ENCODE data around the gene GIMAP1. TPM values are rescaled to one million over a fixed set of nuclear protein-coding genes. Genes with fewer than 3 reads are reported as not detected.
A peak's percentile ranks its signal among the peaks of the same experiment; 100 is the strongest.

GIMAP1 gene
- total RNA-seq, 6 donors from 2014 or later = 8.4 to 13.5 (median 12.1) TPM

DNA sequence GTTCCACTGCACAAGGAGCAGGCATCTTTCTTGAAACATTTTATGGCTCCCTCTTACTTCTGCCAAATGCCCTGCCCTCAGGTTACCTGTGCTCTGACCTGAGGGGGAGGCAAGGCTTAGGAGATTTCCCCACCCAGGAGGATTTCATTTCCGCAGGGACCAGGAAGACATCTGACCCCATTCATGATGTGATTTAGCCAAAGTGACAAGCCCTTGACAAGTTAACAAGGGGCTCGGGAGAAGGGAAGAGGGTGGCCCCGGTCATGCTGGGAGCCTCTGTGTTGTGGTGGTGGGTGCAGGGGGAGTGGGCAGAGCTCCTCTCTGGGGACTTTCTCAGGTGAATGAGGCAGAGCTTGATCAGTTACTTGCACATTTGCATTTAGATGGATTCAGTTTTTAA lies 39.8 kb downstream of the GIMAP1 start:
- no peak for TF ChIP-seq POLR2AphosphoS5 (IDR thresholded peaks at IDR 0.05)
- no peak for TF ChIP-seq EP300 (IDR thresholded peaks at IDR 0.05)
- TF ChIP-seq POLR2A (IDR thresholded peaks at IDR 0.05) = no peak
- no peak for TF ChIP-seq CTCF (IDR thresholded peaks at IDR 0.05)
- no peaks in the 10 kb centered on the region for H3K27me3 ChIP-seq
- peak overlapping the region; percentile 53 to 68 (median 55) for H3K27ac ChIP-seq
- DNase-seq = no peak
- no peaks in the 10 kb centered on the region for H3K36me3 ChIP-seq
- H3K9me3 ChIP-seq = no peaks in the 10 kb centered on the region
- peaks cover 11 to 24% (median 19%) of the 10 kb centered on the region in 4 donors for H3K4me1 ChIP-seq
- no peak overlapping the region for H3K4me3 ChIP-seq
- 64 to 76% methylated on average over 3 of the region's 3 CpGs for WGBS, 2 donors
- peak in 1 of 2 donors; percentile 19 for ATAC-seq (ENCODE audit: low FRiP score in 2 of 2)

GRCh38 chr7:150756858-150757257 lies 40.4 kb downstream of the GIMAP1 start:
- Histone ChIP-seq H3K4me3 (no peak overlapping the region), H3K27ac (peak overlapping the region in 1 of 4 donors; percentile 54), H3K9me3 (no peaks in the 10 kb centered on the region), H3K4me1 (peaks cover 11 to 24% (median 19%) of the 10 kb centered on the region in 4 donors), H3K36me3 (no peaks in the 10 kb centered on the region), H3K27me3 (no peaks in the 10 kb centered on the region)
- DNase-seq (no peak), ATAC-seq (ENCODE audit: low FRiP score in 2 of 2) (no peak)
- 38 to 41% methylated on average over 1 of the region's 1 CpG for WGBS, 2 donors
- TF ChIP-seq POLR2A (IDR thresholded peaks at IDR 0.05) (no peak), POLR2AphosphoS5 (IDR thresholded peaks at IDR 0.05) (no peak), EP300 (IDR thresholded peaks at IDR 0.05) (no peak), CTCF (IDR thresholded peaks at IDR 0.05) (peak in 5 of 6 experiments; percentile 32 to 53 (median 46))

GRCh38 chr7:150759479-150759878 lies 43.1 kb downstream of the GIMAP1 start:
- Histone ChIP-seq H3K4me1 (peaks cover 11 to 21% (median 14%) of the 10 kb centered on the region in 4 donors), H3K27me3 (no peaks in the 10 kb centered on the region), H3K9me3 (no peaks in the 10 kb centered on the region), H3K36me3 (no peaks in the 10 kb centered on the region), H3K4me3 (no peak overlapping the region), H3K27ac (no peak overlapping the region)
- WGBS, 2 donors = 76 to 84% methylated on average over 1 of the region's 1 CpG
- DNase-seq (no peak), ATAC-seq (ENCODE audit: low FRiP score in 2 of 2) (no peak)
- TF ChIP-seq POLR2A (IDR thresholded peaks at IDR 0.05) (no peak), CTCF (IDR thresholded peaks at IDR 0.05) (no peak), EP300 (IDR thresholded peaks at IDR 0.05) (no peak), POLR2AphosphoS5 (IDR thresholded peaks at IDR 0.05) (no peak)

DNA sequence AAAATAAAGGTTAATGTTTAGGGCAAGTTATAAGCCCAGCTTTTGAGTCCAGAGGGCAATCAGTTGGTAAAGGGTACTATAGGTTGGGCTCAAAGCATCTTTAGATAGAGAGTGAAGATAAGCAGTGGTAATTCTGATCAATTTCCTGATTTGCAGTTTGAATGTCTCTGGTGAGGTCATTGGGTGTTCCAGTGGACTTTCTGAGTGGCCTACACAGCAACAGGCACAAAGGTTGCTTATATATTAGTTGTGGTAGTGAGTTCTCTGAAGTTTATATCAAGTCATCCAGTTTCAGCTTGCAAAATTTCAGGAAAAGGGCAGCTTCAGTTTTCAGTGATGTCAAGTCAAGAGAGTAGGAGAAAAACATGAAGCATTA lies 49.9 kb downstream of the GIMAP1 start:
- Histone ChIP-seq H3K27me3 (no peaks in the 10 kb centered on the region), H3K36me3 (no peaks in the 10 kb centered on the region), H3K4me1 (peaks cover 0 to 6% (median 0%) of the 10 kb centered on the region in 4 donors), H3K4me3 (no peak overlapping the region), H3K27ac (no peak overlapping the region), H3K9me3 (no peaks in the 10 kb centered on the region)
- DNase-seq (no peak), ATAC-seq (ENCODE audit: low FRiP score in 2 of 2) (no peak)
- TF ChIP-seq EP300 (IDR thresholded peaks at IDR 0.05) = no peak
- TF ChIP-seq POLR2A (IDR thresholded peaks at IDR 0.05) = no peak
- no peak for TF ChIP-seq POLR2AphosphoS5 (IDR thresholded peaks at IDR 0.05)
- no peak for TF ChIP-seq CTCF (IDR thresholded peaks at IDR 0.05)

- ATAC-seq (ENCODE audit: low FRiP score in 2 of 2) (no peak), DNase-seq (no peak)
- WGBS, 2 donors = 90 to 91% methylated on average over 4 of the region's 4 CpGs
- peaks cover 0 to 6% (median 0%) of the 10 kb centered on the region in 4 donors for H3K4me1 ChIP-seq
- no peak overlapping the region for H3K4me3 ChIP-seq
- no peaks in the 10 kb centered on the region for H3K36me3 ChIP-seq
- TF ChIP-seq EP300 (IDR thresholded peaks at IDR 0.05) (no peak), POLR2AphosphoS5 (IDR thresholded peaks at IDR 0.05) (no peak), POLR2A (IDR thresholded peaks at IDR 0.05) (no peak), CTCF (IDR thresholded peaks at IDR 0.05) (no peak)
- no peaks in the 10 kb centered on the region for H3K27me3 ChIP-seq
- H3K9me3 ChIP-seq = peaks cover 0 to 9% (median 2%) of the 10 kb centered on the region in 4 donors
- H3K27ac ChIP-seq = no peak overlapping the region
Observed at GRCh38 chr7:150769768-150770167, 53.4 kb downstream of the GIMAP1 start.

All from upper lobe of left lung (tissue), 6 donors.